Neural progenitor cell (in vitro differentiated cells): Measurements from ENCODE around the gene KSR1.
"Not testable (repeated sequence)": the region's sequence is repeated elsewhere in the genome, so short reads cannot be mapped to it uniquely, and the experiment has no call there.

Source experiments
- CTCF ChIP-seq: fragments of 200-600 bp; sonication (generic); IDR thresholded peaks from 2 replicates; pipeline ENCODE4 v1.5.1; 2017; ENCODE audit warnings: antibody characterized with exemption, mild to moderate bottlenecking
- EZH2 ChIP-seq: fragments of 200-600 bp; sonication (generic); IDR thresholded peaks from 2 replicates; pipeline ENCODE4 v1.6.1; 2017; ENCODE audit warnings: antibody characterized with exemption, mild to moderate bottlenecking, moderate library complexity

GRCh38 chr17:27465875-27466274 lies 9.6 kb downstream of the KSR1 start:
- TF ChIP-seq EZH2, CTCF: not testable (repeated sequence)
